ENCODE results near the gene SERPINA6. TPM values are rescaled to one million over a fixed set of nuclear protein-coding genes. Genes with fewer than 3 reads are reported as not detected.
A peak's percentile ranks its signal among the peaks of the same experiment; 100 is the strongest.
"Not testable (repeated sequence)": the region's sequence is repeated elsewhere in the genome, so short reads cannot be mapped to it uniquely, and the experiment has no call there.

The SERPINA6 gene
- total and polyA plus RNA-seq, 5 experiments from 2014 or later: not detected

- ATAC-seq (no peak), DNase-seq (no peak)
- POLR2A ChIA-PET: no interaction called here
- no peaks in the 10 kb centered on the region for H3K36me3 Mint-ChIP-seq
- H3K27me3 Mint-ChIP-seq: peaks cover 9 to 36% (median 18%) of the 10 kb centered on the region in 5 donors
- H3K9me3 Mint-ChIP-seq: no peaks in the 10 kb centered on the region
- H3K4me1 Mint-ChIP-seq: no peaks in the 10 kb centered on the region
- no peak overlapping the region for H3K27ac Mint-ChIP-seq
- H3K4me3 Mint-ChIP-seq: no peak overlapping the region
Measured at GRCh38 chr14:94363151-94363624, 40.1 kb upstream of the SERPINA6 start.

DNA sequence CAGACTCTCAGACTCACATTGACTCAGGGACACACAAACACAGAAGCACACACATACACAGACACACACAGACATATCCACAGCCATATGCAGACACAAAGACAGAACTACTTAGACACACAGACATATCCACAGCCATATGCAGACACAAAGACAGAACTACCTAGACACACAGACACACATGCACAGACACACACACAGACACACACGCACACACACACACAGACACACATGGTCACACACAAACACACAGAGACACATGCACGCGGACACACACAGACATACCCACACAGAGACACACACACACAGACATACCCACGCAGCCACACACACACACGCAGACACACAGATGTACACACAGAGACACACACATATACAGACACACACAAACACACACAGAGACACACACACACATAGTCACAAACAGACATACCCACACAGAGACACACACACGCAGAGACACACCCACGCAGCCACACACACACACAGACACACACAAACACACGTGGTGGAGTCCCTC, 39.5 kb upstream of the SERPINA6 start:
- Mint-ChIP-seq H3K4me3 (no peak overlapping the region), H3K27ac (no peak overlapping the region), H3K9me3 (no peaks in the 10 kb centered on the region), H3K36me3 (no peaks in the 10 kb centered on the region), H3K4me1 (no peaks in the 10 kb centered on the region), H3K27me3 (peaks cover 10 to 36% (median 18%) of the 10 kb centered on the region in 5 donors)
- ATAC-seq (no peak), DNase-seq (no peak)
- POLR2A ChIA-PET: no interaction called here

DNA sequence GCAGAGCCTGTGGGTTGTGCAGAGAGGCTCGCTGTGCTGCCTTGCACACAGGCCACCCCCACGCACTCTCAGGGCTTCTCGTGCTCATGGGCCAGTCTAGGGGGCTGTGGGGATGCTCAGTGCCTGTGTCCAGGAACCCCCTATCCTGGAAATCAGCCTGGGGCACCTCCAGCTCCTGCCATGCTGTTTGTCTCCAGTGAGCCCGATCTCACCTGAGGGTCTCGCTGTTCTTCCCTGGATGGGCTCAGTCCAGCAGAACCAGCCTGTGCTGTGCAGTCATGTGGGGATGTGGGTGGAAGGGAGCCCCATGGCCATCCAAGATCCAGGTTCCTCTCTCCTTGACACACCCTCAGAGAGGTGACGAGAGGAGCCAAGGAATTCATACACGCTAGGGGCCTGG, 38.5 kb upstream of the SERPINA6 start:
- Mint-ChIP-seq H3K36me3 (no peaks in the 10 kb centered on the region), H3K4me1 (no peaks in the 10 kb centered on the region), H3K4me3 (no peak overlapping the region), H3K9me3 (no peaks in the 10 kb centered on the region), H3K27me3 (peaks cover 10 to 39% (median 19%) of the 10 kb centered on the region in 5 donors), H3K27ac (no peak overlapping the region)
- POLR2A ChIA-PET: no interaction called here
- ATAC-seq: no peak
- DNase-seq: no peak

GRCh38 chr14:94360945-94361565, 37.9 kb upstream of the SERPINA6 start:
- Mint-ChIP-seq H3K27me3 (peaks cover 15 to 45% (median 24%) of the 10 kb centered on the region in 5 donors), H3K36me3 (no peaks in the 10 kb centered on the region), H3K9me3 (no peaks in the 10 kb centered on the region), H3K27ac (no peak overlapping the region), H3K4me1 (no peaks in the 10 kb centered on the region), H3K4me3 (no peak overlapping the region)
- POLR2A ChIA-PET: no interaction called here
- DNase-seq: no peak
- no peak for ATAC-seq

DNA sequence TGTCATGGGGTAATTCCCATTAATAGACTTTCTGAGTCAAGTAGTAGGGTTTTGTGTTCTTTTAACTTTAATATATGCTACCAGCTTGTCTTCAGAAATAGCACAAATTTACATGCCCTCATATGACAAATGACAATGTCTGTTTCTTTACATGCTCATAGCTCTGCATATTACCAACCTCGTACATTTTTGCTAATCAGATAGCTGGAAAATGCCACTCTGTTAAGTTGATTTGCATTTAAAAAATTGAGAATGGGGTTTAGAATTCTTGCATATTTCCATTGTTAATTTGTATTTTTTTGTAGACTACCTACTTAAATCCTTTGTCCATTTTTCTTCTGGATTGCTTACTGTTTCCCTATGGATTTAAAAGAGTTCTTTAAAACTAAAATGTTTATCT, 34.0 kb upstream of the SERPINA6 start:
- peaks cover 13 to 35% (median 19%) of the 10 kb centered on the region in 5 donors for H3K27me3 Mint-ChIP-seq
- no peak for ATAC-seq
- peaks cover 0 to 6% (median 0%) of the 10 kb centered on the region in 3 donors for H3K36me3 Mint-ChIP-seq
- H3K4me3 Mint-ChIP-seq: no peak overlapping the region
- H3K9me3 Mint-ChIP-seq: peaks cover 0 to 9% (median 0%) of the 10 kb centered on the region in 9 donors
- H3K4me1 Mint-ChIP-seq: no peaks in the 10 kb centered on the region
- no peak for DNase-seq
- POLR2A ChIA-PET: no interaction called here
- no peak overlapping the region for H3K27ac Mint-ChIP-seq

DNA sequence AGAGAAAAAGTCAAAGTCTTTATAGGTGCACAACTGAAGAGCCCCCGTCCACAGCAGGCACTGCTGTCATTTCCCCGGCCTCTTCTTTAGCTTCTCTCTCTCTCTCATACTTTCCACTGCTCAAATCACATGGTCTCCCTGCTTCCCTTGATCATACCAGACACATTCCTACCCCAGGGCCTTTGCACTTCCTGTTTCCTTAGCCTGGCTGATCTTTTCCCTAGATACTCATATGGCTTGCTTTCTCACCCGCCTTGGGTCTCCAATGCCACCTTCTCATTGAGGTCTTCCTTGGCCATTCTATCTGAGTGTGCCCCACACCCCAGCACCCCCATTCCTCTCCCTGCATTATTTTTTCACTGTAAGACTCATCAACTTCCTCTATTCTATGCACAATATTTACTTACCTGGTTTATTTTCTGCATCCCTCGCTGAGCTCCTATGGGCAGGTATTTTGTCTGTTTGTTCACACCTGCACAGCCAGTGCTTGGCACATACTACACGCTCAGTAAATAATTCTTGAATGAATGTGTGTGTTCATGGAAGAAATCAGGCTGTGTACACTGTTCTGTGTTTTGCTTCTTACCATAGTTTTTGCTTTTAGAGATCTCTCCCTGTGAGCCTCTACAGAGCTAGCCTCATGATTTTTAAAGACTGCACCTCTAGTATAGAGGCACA, 33.4 kb upstream of the SERPINA6 start:
- Mint-ChIP-seq H3K4me3 (no peak overlapping the region), H3K4me1 (no peaks in the 10 kb centered on the region), H3K9me3 (peaks cover 0 to 15% (median 3%) of the 10 kb centered on the region in 9 donors), H3K27me3 (peaks cover 16 to 38% (median 22%) of the 10 kb centered on the region in 5 donors), H3K36me3 (peaks cover 0 to 10% (median 0%) of the 10 kb centered on the region in 3 donors), H3K27ac (peak overlapping the region in 1 of 10 donors; percentile 36)
- DNase-seq (no peak), ATAC-seq (no peak)
- POLR2A ChIA-PET: no interaction called here

GRCh38 chr14:94355191-94355794, 32.2 kb upstream of the SERPINA6 start:
- POLR2A ChIA-PET: no interaction called here
- H3K27ac Mint-ChIP-seq: no peak overlapping the region

GRCh38 chr14:94354638-94355185, 31.6 kb upstream of the SERPINA6 start:
- H3K4me3 Mint-ChIP-seq: no peak overlapping the region
- H3K27me3 Mint-ChIP-seq: peaks cover 17 to 37% (median 22%) of the 10 kb centered on the region in 5 donors
- DNase-seq (no peak), ATAC-seq (no peak)
- H3K36me3 Mint-ChIP-seq: peaks cover 0 to 10% (median 0%) of the 10 kb centered on the region in 3 donors
- H3K27ac Mint-ChIP-seq: no peak overlapping the region
- H3K9me3 Mint-ChIP-seq: peaks cover 0 to 19% (median 4%) of the 10 kb centered on the region in 9 donors
- H3K4me1 Mint-ChIP-seq: no peaks in the 10 kb centered on the region
- POLR2A ChIA-PET: no interaction called here

More at GRCh38 chr14:94355191-94355794, 32.2 kb upstream of the SERPINA6 start:
- H3K9me3 Mint-ChIP-seq: peaks cover 0 to 19% (median 4%) of the 10 kb centered on the region in 9 donors
- H3K36me3 Mint-ChIP-seq: peaks cover 0 to 10% (median 0%) of the 10 kb centered on the region in 3 donors
- no peaks in the 10 kb centered on the region for H3K4me1 Mint-ChIP-seq
- DNase-seq (no peak), ATAC-seq (no peak)
- peaks cover 17 to 37% (median 23%) of the 10 kb centered on the region in 5 donors for H3K27me3 Mint-ChIP-seq
- no peak overlapping the region for H3K4me3 Mint-ChIP-seq

- ATAC-seq, H3K4me3 Mint-ChIP-seq, DNase-seq, H3K27ac Mint-ChIP-seq, H3K36me3 Mint-ChIP-seq, POLR2A ChIA-PET, H3K4me1 Mint-ChIP-seq: not testable (repeated sequence)
- Mint-ChIP-seq H3K9me3 (peaks cover 0 to 19% (median 4%) of the 10 kb centered on the region in 9 donors), H3K27me3 (peaks cover 17 to 37% (median 21%) of the 10 kb centered on the region in 5 donors)
Measured at GRCh38 chr14:94354190-94354589, 31.1 kb upstream of the SERPINA6 start.

DNA sequence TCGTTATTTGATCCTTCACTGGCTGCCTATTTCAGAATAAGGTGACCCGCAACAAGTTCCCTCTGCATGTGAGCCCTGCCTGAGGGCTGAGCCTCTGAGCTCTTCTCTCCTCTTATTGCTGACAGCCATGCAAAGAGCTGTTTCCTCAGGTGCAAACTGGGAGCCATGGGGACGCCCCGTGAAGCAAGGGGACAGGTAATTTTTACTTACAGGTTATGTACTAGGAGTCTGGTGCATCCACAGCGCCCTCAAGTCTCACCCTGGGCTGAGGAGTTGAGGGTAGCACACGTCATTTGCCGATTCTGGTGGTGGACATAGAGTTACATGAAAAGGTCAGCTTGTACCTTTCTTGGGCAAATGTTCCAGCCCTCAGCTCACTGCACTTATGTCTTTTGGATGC, 26.1 kb upstream of the SERPINA6 start:
- Mint-ChIP-seq H3K36me3 (peaks cover 0 to 10% (median 0%) of the 10 kb centered on the region in 3 donors), H3K9me3 (peaks cover 0 to 19% (median 6%) of the 10 kb centered on the region in 9 donors), H3K4me3 (no peak overlapping the region), H3K27me3 (peaks cover 10 to 34% (median 16%) of the 10 kb centered on the region in 5 donors), H3K27ac (no peak overlapping the region), H3K4me1 (no peaks in the 10 kb centered on the region)
- DNase-seq (no peak), ATAC-seq (no peak)
- POLR2A ChIA-PET: no interaction called here

DNA sequence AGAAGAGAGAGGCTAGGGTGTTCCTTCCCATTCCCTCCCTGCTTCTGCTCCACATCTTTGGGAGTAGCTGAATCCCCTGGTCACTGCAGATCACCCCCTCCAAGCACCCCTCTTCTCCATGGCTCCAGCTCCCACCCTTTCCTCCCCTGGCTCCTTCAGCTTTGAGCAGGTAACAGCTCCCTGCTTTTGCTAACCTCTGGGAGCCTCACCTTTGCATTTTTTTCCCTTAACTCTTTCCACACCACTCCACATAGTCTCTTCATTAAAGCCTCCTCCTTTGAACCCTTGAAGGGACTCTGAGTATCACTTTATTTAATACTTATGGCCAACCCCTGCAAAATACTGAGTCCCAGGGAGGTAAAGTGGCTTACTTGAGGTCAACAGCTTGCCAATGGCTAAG, 25.7 kb upstream of the SERPINA6 start:
- H3K36me3 Mint-ChIP-seq: peaks cover 0 to 7% (median 0%) of the 10 kb centered on the region in 3 donors
- ATAC-seq: no peak
- H3K27ac Mint-ChIP-seq: peak overlapping the region in 1 of 10 donors; percentile 54
- H3K4me3 Mint-ChIP-seq: no peak overlapping the region
- DNase-seq: no peak
- POLR2A ChIA-PET: no interaction called here
- H3K9me3 Mint-ChIP-seq: peaks cover 0 to 19% (median 6%) of the 10 kb centered on the region in 9 donors
- H3K27me3 Mint-ChIP-seq: peaks cover 7 to 34% (median 16%) of the 10 kb centered on the region in 5 donors
- no peaks in the 10 kb centered on the region for H3K4me1 Mint-ChIP-seq

- Mint-ChIP-seq H3K4me3 (no peak overlapping the region), H3K27ac (peak overlapping the region in 1 of 10 donors; percentile 60), H3K27me3 (peaks cover 10 to 37% (median 19%) of the 10 kb centered on the region in 5 donors), H3K36me3 (peaks cover 0 to 1% (median 0%) of the 10 kb centered on the region in 3 donors), H3K9me3 (peaks cover 0 to 7% (median 4%) of the 10 kb centered on the region in 9 donors), H3K4me1 (peaks cover 0 to 3% (median 2%) of the 10 kb centered on the region in 4 donors)
- ATAC-seq (no peak), DNase-seq (no peak)
- POLR2A ChIA-PET: no interaction called here
Measured at GRCh38 chr14:94346841-94347240, 23.7 kb upstream of the SERPINA6 start.

Measured in naive thymus-derived CD8-positive, alpha-beta T cell (primary cell).